ENCODE data around the gene KRT2. TPM values are rescaled to one million over a fixed set of nuclear protein-coding genes. Genes with fewer than 3 reads are reported as not detected.

The KRT2 gene
- total RNA-seq, 1 donor from 2014 or later: not detected

- Histone ChIP-seq H2AFZ (ENCODE audit: low read depth, low read length) (no peak overlapping the region), H3K36me3 (ENCODE audit: insufficient read depth, low read length) (no peaks in the 10 kb centered on the region), H3K9ac (ENCODE audit: low read length) (no peak overlapping the region), H3K9me3 (ENCODE audit: insufficient read depth, low read depth, low read length) (no peaks in the 10 kb centered on the region), H3K27me3 (ENCODE audit: insufficient read depth, low read length) (peaks cover 49% of the 10 kb centered on the region), H3K27ac (ENCODE audit: low read depth, low read length) (no peak overlapping the region), H3K4me1 (ENCODE audit: insufficient read depth, low read length) (no peaks in the 10 kb centered on the region), H3K4me2 (ENCODE audit: low read length) (no peak overlapping the region), H4K20me1 (ENCODE audit: insufficient read depth, low read length) (no peaks in the 10 kb centered on the region), H3K4me3 (ENCODE audit: insufficient read depth, low read depth, low read length) (no peak overlapping the region), H3K79me2 (ENCODE audit: insufficient read depth, low read length) (no peaks in the 10 kb centered on the region)
- Mint-ChIP-seq H3K27me3 (ENCODE audit: low read depth, unreplicated experiment) (peaks cover 82% of the 10 kb centered on the region), H3K36me3 (ENCODE audit: low read depth, unreplicated experiment) (no peaks in the 10 kb centered on the region), H3K4me1 (ENCODE audit: low read depth, unreplicated experiment) (peaks cover 9% of the 10 kb centered on the region), H3K27ac (ENCODE audit: unreplicated experiment) (no peak overlapping the region), H3K4me3 (ENCODE audit: unreplicated experiment) (no peak overlapping the region), H3K9me3 (ENCODE audit: unreplicated experiment) (peaks cover 4% of the 10 kb centered on the region)
- TF ChIP-seq EZH2 (IDR thresholded peaks at IDR 0.05; ENCODE audit: insufficient read depth, low read length): no peak
- TF ChIP-seq CTCF (IDR thresholded peaks at IDR 0.05; ENCODE audit: insufficient read depth, low read depth, low read length): no peak
- no peak for FAIRE-seq
- no peak for DNase-seq (ENCODE audit: low read depth)
Observed at GRCh38 chr12:52691841-52692150, 39.8 kb upstream of the KRT2 start.

DNA sequence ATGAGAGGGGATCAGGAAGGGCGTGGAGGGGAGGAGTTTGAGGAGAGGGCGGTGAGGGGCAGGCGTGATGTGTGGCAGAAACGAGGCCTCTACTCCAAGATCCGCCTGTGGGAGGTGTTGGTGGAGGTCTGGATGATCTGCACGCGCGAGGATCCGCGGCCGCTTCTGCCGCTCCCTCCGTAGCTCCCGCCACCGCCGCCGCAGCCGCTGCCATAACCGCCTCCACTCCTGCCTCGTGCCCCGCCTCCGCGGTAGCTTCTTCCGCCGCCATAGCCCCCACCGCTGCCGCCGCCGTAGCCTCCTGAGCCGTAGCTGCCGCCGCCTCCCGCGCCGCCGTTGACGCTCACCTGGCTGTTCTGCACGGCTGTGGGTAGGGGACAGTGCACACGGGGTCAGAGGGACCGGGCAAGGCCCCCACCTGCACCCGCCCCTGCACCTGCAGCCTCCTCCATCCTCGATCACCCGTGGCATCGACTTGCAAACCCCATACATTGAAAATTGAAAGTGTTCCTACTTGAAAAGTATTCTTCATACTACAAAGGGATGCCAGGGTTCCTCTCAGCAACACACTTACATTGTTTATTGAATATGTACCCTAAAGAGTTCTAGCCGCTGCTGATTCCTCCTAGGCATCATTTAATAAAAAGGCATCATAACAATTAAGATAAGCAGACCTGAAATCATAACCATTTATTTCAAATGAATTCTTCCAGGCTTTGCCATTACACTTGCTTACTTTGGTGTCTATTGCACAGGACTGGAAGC lies 39.2 kb upstream of the KRT2 start:
- Mint-ChIP-seq H3K36me3 (ENCODE audit: low read depth, unreplicated experiment) (no peaks in the 10 kb centered on the region), H3K27me3 (ENCODE audit: low read depth, unreplicated experiment) (peaks cover 83% of the 10 kb centered on the region), H3K4me1 (ENCODE audit: low read depth, unreplicated experiment) (peaks cover 9% of the 10 kb centered on the region), H3K9me3 (ENCODE audit: unreplicated experiment) (peaks cover 4% of the 10 kb centered on the region), H3K27ac (ENCODE audit: unreplicated experiment) (no peak overlapping the region), H3K4me3 (ENCODE audit: unreplicated experiment) (peak overlapping the region; percentile 68)
- no peaks in the 10 kb centered on the region for H4K20me1 ChIP-seq (ENCODE audit: insufficient read depth, low read length)
- no peaks in the 10 kb centered on the region for H3K9me3 ChIP-seq (ENCODE audit: insufficient read depth, low read depth, low read length)
- peak overlapping the region; percentile 70 for H3K4me2 ChIP-seq (ENCODE audit: low read length)
- FAIRE-seq: no peak
- H2AFZ ChIP-seq (ENCODE audit: low read depth, low read length): peak overlapping the region; percentile 52
- no peaks in the 10 kb centered on the region for H3K79me2 ChIP-seq (ENCODE audit: insufficient read depth, low read length)
- no peaks in the 10 kb centered on the region for H3K36me3 ChIP-seq (ENCODE audit: insufficient read depth, low read length)
- H3K4me1 ChIP-seq (ENCODE audit: insufficient read depth, low read length): no peaks in the 10 kb centered on the region
- no peak for DNase-seq (ENCODE audit: low read depth)
- no peak overlapping the region for H3K9ac ChIP-seq (ENCODE audit: low read length)
- TF ChIP-seq CTCF (IDR thresholded peaks at IDR 0.05; ENCODE audit: insufficient read depth, low read depth, low read length) (no peak), EZH2 (IDR thresholded peaks at IDR 0.05; ENCODE audit: insufficient read depth, low read length) (peak; percentile 53)
- no peak overlapping the region for H3K4me3 ChIP-seq (ENCODE audit: insufficient read depth, low read depth, low read length)
- H3K27me3 ChIP-seq (ENCODE audit: insufficient read depth, low read length): peaks cover 52% of the 10 kb centered on the region
- H3K27ac ChIP-seq (ENCODE audit: low read depth, low read length): no peak overlapping the region

GRCh38 chr12:52690351-52691075 lies 38.5 kb upstream of the KRT2 start:
- Mint-ChIP-seq H3K36me3 (ENCODE audit: low read depth, unreplicated experiment) (no peaks in the 10 kb centered on the region), H3K9me3 (ENCODE audit: unreplicated experiment) (peaks cover 4% of the 10 kb centered on the region), H3K4me3 (ENCODE audit: unreplicated experiment) (peak overlapping the region; percentile 68), H3K27ac (ENCODE audit: unreplicated experiment) (no peak overlapping the region), H3K27me3 (ENCODE audit: low read depth, unreplicated experiment) (peaks cover 83% of the 10 kb centered on the region), H3K4me1 (ENCODE audit: low read depth, unreplicated experiment) (peaks cover 9% of the 10 kb centered on the region)
- DNase-seq (ENCODE audit: low read depth): no peak
- no peak overlapping the region for H3K4me3 ChIP-seq (ENCODE audit: insufficient read depth, low read depth, low read length)
- peak overlapping the region; percentile 52 for H2AFZ ChIP-seq (ENCODE audit: low read depth, low read length)
- H3K9ac ChIP-seq (ENCODE audit: low read length): no peak overlapping the region
- H3K4me1 ChIP-seq (ENCODE audit: insufficient read depth, low read length): no peaks in the 10 kb centered on the region
- no peaks in the 10 kb centered on the region for H3K36me3 ChIP-seq (ENCODE audit: insufficient read depth, low read length)
- H3K4me2 ChIP-seq (ENCODE audit: low read length): peak overlapping the region; percentile 70
- no peaks in the 10 kb centered on the region for H3K9me3 ChIP-seq (ENCODE audit: insufficient read depth, low read depth, low read length)
- no peaks in the 10 kb centered on the region for H3K79me2 ChIP-seq (ENCODE audit: insufficient read depth, low read length)
- no peak overlapping the region for H3K27ac ChIP-seq (ENCODE audit: low read depth, low read length)
- H4K20me1 ChIP-seq (ENCODE audit: insufficient read depth, low read length): no peaks in the 10 kb centered on the region
- TF ChIP-seq EZH2 (IDR thresholded peaks at IDR 0.05; ENCODE audit: insufficient read depth, low read length) (no peak), CTCF (IDR thresholded peaks at IDR 0.05; ENCODE audit: insufficient read depth, low read depth, low read length) (no peak)
- no peak for FAIRE-seq
- H3K27me3 ChIP-seq (ENCODE audit: insufficient read depth, low read length): peaks cover 54% of the 10 kb centered on the region

Data from astrocyte (in vitro differentiated cells and primary cell).